ENCODE results near the gene PTPRT.

DNA sequence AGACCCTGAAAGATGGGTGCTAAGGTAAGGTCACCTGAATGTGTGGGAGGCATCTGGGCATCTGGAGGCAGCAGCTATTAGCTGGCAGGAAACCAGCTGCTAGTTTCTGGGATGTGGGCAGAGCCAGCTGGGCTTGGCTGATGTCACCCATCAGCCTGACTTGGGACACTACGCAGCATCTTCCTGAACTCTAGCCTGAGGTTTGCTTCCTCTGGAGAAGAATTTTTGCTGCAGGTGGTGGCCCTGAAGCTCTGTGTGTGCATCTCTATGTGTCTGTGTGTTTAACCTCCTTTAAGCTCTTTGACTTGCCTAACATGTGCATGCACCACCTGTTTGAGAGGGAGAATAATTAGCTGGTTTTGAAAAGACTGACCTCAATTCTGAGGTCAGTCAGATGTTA, 1106.4 kb downstream of the PTPRT start:
- TF ChIP-seq, protein P1, sequence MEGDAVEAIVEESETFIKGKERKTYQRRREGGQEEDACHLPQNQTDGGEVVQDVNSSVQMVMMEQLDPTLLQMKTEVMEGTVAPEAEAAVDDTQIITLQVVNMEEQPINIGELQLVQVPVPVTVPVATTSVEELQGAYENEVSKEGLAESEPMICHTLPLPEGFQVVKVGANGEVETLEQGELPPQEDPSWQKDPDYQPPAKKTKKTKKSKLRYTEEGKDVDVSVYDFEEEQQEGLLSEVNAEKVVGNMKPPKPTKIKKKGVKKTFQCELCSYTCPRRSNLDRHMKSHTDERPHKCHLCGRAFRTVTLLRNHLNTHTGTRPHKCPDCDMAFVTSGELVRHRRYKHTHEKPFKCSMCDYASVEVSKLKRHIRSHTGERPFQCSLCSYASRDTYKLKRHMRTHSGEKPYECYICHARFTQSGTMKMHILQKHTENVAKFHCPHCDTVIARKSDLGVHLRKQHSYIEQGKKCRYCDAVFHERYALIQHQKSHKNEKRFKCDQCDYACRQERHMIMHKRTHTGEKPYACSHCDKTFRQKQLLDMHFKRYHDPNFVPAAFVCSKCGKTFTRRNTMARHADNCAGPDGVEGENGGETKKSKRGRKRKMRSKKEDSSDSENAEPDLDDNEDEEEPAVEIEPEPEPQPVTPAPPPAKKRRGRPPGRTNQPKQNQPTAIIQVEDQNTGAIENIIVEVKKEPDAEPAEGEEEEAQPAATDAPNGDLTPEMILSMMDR (conservative IDR thresholded peaks at IDR 0.05; ENCODE audit: low read depth, low read length), result no peak
- TF ChIP-seq EZH2 (IDR thresholded peaks at IDR 0.05; ENCODE audit: borderline replicate concordance, low read depth, low read length, poor library complexity, severe bottlenecking), result no peak
